ENCODE data around the gene LIG3. TPM values are rescaled to one million over a fixed set of nuclear protein-coding genes. Genes with fewer than 3 reads are reported as not detected.
"Not testable (repeated sequence)": the region's sequence is repeated elsewhere in the genome, so short reads cannot be mapped to it uniquely, and the experiment has no call there.

Gene LIG3
- total RNA-seq: 41.6 and 59.6 TPM in 2 replicates

- H3K4me3 ChIP-seq (ENCODE audit: low read depth, low read length): peak within 1 kb of the TSS; percentile 84
- TF ChIP-seq CTCF (IDR thresholded peaks at IDR 0.05; ENCODE audit: insufficient read depth, low read depth, low read length): no peak
- DNase-seq (ENCODE audit: low read depth): peak; percentile 95
Observed at GRCh38 chr17:34980353-34980680, at the start of gene LIG3. Gene LIG3, plus strand, starts transcription at chr17:34980512. Its CDS starts 2,494 bp downstream, at chr17:34983006.

- H3K4me3 ChIP-seq (ENCODE audit: low read depth, low read length); DNase-seq (ENCODE audit: low read depth): not testable (repeated sequence)
Observed at GRCh38 chr17:34950780-34951179, 29.5 kb upstream of the LIG3 start.

- no peak overlapping the region for H3K4me3 ChIP-seq (ENCODE audit: low read depth, low read length)
- DNase-seq (ENCODE audit: low read depth): no peak
- no peak for TF ChIP-seq CTCF (IDR thresholded peaks at IDR 0.05; ENCODE audit: insufficient read depth, low read depth, low read length)
Observed at GRCh38 chr17:34958438-34958837, 21.9 kb upstream of the LIG3 start.

GRCh38 chr17:34961093-34961911 is 19.0 kb upstream of the LIG3 start, which contains the start of the genes CCT6B and ZNF830:
Gene CCT6B, minus strand, starts transcription at chr17:34961460. Its CDS starts 67 bp downstream, at chr17:34961393.
Gene ZNF830, plus strand, starts transcription at chr17:34961540. Its CDS starts 27 bp downstream, at chr17:34961567.
- DNase-seq (ENCODE audit: low read depth): peak; percentile 96
- TF ChIP-seq CTCF (IDR thresholded peaks at IDR 0.05; ENCODE audit: insufficient read depth, low read depth, low read length): no peak
- peak within 1 kb of the TSS; percentile 96 for H3K4me3 ChIP-seq (ENCODE audit: low read depth, low read length)

- DNase-seq (ENCODE audit: low read depth): peak; percentile 57
- TF ChIP-seq CTCF (IDR thresholded peaks at IDR 0.05; ENCODE audit: insufficient read depth, low read depth, low read length): no peak
- H3K4me3 ChIP-seq (ENCODE audit: low read depth, low read length): no peak overlapping the region
Observed at GRCh38 chr17:34974179-34974578, 6.1 kb upstream of the LIG3 start.

- H3K4me3 ChIP-seq (ENCODE audit: low read depth, low read length): no peak overlapping the region
- no peak for TF ChIP-seq CTCF (IDR thresholded peaks at IDR 0.05; ENCODE audit: insufficient read depth, low read depth, low read length)
- DNase-seq (ENCODE audit: low read depth): no peak
Observed at GRCh38 chr17:34974794-34975785, 5.2 kb upstream of the LIG3 start.

GRCh38 chr17:34979153-34979552 is 1.2 kb upstream of the LIG3 start:
- no peak overlapping the region for H3K4me3 ChIP-seq (ENCODE audit: low read depth, low read length)
- no peak for DNase-seq (ENCODE audit: low read depth)

More at GRCh38 chr17:34979153-34979552, 1.2 kb upstream of the LIG3 start:
- no peak for TF ChIP-seq CTCF (IDR thresholded peaks at IDR 0.05; ENCODE audit: insufficient read depth, low read depth, low read length)

Data from fibroblast of villous mesenchyme (primary cell).